Progenitor cell of endocrine pancreas (in vitro differentiated cells): ENCODE measurements around the gene GAP43. TPM values are rescaled to one million over a fixed set of nuclear protein-coding genes. Genes with fewer than 3 reads are reported as not detected.

ENCODE experiments used
- DNase-seq: peaks from one replicate; pipeline ENCODE4 v3.0.0; 2021; ENCODE audit warnings: low spot score; ENCODE audit not compliant: unreplicated experiment
- H3K27ac Mint-ChIP-seq: 2 replicates; pipeline ENCODE4 v1.8.0; 2021; ENCODE audit warnings: mild to moderate bottlenecking, moderate library complexity, mixed read lengths
- H3K27me3 Mint-ChIP-seq: 2 replicates; pipeline ENCODE4 v1.8.0; 2021; ENCODE audit warnings: mixed read lengths
- H3K36me3 Mint-ChIP-seq: 2 replicates; pipeline ENCODE4 v1.8.0; 2022; ENCODE audit warnings: mixed read lengths; ENCODE audit not compliant: insufficient read depth
- H3K4me1 Mint-ChIP-seq: 2 replicates; pipeline ENCODE4 v1.8.0; 2021; ENCODE audit warnings: low read depth, mixed read lengths
- H3K4me3 Mint-ChIP-seq: 2 replicates; pipeline ENCODE4 v1.8.0; 2021; ENCODE audit warnings: low read depth, mild to moderate bottlenecking, moderate library complexity, mixed read lengths
- H3K9me3 Mint-ChIP-seq: 2 replicates; pipeline ENCODE4 v1.8.0; 2021; ENCODE audit warnings: low read depth, mixed read lengths
- total RNA-seq: library from RNA; stranded (reverse); gene quantifications from 2 replicates; pipeline ENCODE4 v1.2.1, GENCODE V29; 2021
- TF ChIP-seq, protein P1 (sequence below): fragments of 200-600 bp; sonication (generic); IDR thresholded peaks from one replicate; pipeline ENCODE4 v1.5.0; 2021; ENCODE audit warnings: antibody characterized with exemption, mild to moderate bottlenecking; ENCODE audit not compliant: unreplicated experiment

Gene GAP43
- total RNA-seq, 1 donor from 2014 or later = 9.6 TPM

DNA sequence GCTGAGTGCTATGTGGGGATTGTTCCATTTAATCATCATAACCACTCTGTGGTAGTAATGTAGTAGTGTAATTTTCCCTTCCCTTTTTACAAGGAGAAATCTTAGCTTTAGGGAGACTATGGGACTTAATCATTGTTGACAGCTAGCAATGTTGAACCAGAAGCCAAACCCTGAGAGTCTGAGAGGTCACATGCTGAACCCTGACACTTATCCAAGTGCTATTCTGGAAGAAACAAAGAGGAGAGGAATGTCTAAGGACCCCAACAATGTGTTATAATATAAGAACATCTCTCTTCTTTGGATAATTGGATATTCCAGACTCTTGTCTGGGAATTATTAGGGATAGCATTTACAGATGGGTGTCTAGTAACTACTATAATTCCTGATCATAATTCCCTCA is 58.4 kb downstream of the GAP43 start:
- Mint-ChIP-seq H3K27ac (no peak overlapping the region), H3K4me1 (peaks cover 3% of the 10 kb centered on the region), H3K9me3 (no peaks in the 10 kb centered on the region), H3K36me3 (no peaks in the 10 kb centered on the region), H3K27me3 (no peaks in the 10 kb centered on the region), H3K4me3 (no peak overlapping the region)
- no peak for DNase-seq
- TF ChIP-seq, protein P1, sequence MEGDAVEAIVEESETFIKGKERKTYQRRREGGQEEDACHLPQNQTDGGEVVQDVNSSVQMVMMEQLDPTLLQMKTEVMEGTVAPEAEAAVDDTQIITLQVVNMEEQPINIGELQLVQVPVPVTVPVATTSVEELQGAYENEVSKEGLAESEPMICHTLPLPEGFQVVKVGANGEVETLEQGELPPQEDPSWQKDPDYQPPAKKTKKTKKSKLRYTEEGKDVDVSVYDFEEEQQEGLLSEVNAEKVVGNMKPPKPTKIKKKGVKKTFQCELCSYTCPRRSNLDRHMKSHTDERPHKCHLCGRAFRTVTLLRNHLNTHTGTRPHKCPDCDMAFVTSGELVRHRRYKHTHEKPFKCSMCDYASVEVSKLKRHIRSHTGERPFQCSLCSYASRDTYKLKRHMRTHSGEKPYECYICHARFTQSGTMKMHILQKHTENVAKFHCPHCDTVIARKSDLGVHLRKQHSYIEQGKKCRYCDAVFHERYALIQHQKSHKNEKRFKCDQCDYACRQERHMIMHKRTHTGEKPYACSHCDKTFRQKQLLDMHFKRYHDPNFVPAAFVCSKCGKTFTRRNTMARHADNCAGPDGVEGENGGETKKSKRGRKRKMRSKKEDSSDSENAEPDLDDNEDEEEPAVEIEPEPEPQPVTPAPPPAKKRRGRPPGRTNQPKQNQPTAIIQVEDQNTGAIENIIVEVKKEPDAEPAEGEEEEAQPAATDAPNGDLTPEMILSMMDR = no peak

DNA sequence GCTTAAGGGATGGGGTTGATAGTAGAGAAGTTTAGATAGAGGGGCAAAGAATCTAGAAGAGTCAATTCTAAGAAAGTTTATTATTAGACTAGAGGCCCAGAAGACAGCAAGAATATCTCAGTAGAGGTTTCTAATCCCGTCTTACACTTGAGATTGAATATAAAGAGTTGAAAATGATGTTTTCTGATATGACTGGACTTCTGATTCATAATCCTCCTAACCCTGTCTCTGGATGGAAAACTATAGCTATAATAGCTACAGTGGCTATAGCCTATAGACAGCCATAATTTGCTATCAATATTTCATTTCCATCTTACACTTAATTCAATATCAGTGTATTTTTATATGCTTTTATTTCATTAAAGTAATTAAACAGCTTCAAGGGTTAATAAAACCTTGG is 60.0 kb downstream of the GAP43 start:
- Mint-ChIP-seq H3K4me3 (no peak overlapping the region), H3K9me3 (no peaks in the 10 kb centered on the region), H3K27me3 (no peaks in the 10 kb centered on the region), H3K4me1 (peaks cover 3% of the 10 kb centered on the region), H3K36me3 (no peaks in the 10 kb centered on the region), H3K27ac (no peak overlapping the region)
- DNase-seq = no peak
- TF ChIP-seq, protein P1 = no peak

DNA sequence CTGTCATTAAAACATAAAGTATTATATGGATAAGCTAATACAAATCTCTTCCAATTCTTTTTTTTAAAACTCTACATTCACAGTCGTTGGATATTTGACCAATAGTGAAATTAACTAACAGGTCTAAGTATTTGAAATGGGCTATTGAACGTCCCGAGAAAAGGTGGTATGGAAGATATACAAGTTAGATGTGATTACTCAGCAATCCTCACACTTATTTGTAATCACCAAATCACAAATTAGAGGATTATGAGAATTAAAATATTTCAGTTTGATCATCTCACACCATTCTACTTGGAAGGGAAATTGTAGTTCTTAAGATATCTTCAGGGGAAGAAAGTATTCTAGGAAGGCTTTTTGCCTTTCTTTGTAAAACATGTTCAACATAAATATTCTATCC is 60.5 kb downstream of the GAP43 start:
- TF ChIP-seq, protein P1 = no peak
- no peaks in the 10 kb centered on the region for H3K27me3 Mint-ChIP-seq
- peaks cover 3% of the 10 kb centered on the region for H3K4me1 Mint-ChIP-seq
- H3K36me3 Mint-ChIP-seq = no peaks in the 10 kb centered on the region
- no peaks in the 10 kb centered on the region for H3K9me3 Mint-ChIP-seq
- H3K27ac Mint-ChIP-seq = no peak overlapping the region
- no peak overlapping the region for H3K4me3 Mint-ChIP-seq
- DNase-seq = no peak

DNA sequence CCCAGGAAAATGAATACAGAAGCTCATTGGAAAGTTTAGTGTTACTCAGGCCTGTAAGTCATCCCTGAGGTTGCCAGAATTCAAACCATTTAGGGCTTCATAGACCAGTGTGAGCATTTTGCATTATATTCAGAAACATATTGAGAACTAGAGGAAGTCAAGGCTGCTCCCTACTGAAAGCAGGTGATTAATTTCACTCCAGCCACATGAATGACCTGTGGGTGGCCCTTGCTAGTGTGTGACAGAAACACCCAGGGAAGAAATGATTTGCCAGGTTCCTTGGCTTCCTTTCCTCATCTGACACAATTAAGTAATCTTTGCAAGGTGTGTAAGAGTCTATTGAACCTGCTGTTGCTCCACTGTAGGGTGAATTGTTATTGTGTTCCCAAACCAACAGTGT is 61.8 kb downstream of the GAP43 start:
- no peak overlapping the region for H3K27ac Mint-ChIP-seq
- no peaks in the 10 kb centered on the region for H3K27me3 Mint-ChIP-seq
- no peaks in the 10 kb centered on the region for H3K36me3 Mint-ChIP-seq

DNA sequence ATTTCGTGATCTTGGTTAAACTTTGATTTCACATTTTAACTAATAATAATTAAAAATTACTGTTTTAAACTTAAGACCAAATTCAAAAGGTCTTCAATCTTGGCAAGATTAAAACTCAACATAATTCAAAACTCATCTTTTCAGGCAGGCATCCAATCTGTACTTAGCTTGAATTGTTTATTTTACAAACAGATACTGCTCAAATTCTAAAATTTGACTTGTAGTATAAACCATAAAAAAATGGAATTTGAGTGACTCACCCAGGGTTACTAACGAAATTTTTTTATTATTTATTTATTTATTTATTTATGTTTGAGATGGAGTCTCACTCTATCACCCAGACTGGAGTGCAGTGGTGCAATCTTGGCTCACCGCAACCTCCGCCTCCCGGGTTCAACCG is 64.4 kb downstream of the GAP43 start:
- TF ChIP-seq, protein P1 = no peak
- DNase-seq = no peak
- H3K9me3 Mint-ChIP-seq = no peaks in the 10 kb centered on the region
- H3K27ac Mint-ChIP-seq = no peak overlapping the region
- H3K27me3 Mint-ChIP-seq = no peaks in the 10 kb centered on the region
- no peaks in the 10 kb centered on the region for H3K36me3 Mint-ChIP-seq
- H3K4me1 Mint-ChIP-seq = no peaks in the 10 kb centered on the region
- H3K4me3 Mint-ChIP-seq = no peak overlapping the region

More for the DNA sequence above, 61.8 kb downstream of the GAP43 start:
- Mint-ChIP-seq H3K4me1 (no peaks in the 10 kb centered on the region), H3K9me3 (no peaks in the 10 kb centered on the region), H3K4me3 (no peak overlapping the region)
- TF ChIP-seq, protein P1 = no peak
- DNase-seq = no peak
